Bronchial epithelial cell (primary cell): Measurements from ENCODE around the gene NFYC. TPM values are rescaled to one million over a fixed set of nuclear protein-coding genes. Genes with fewer than 3 reads are reported as not detected.

Experiments
- DNase-seq: peaks from one replicate; pipeline ENCODE4 v3.0.0-alpha.2; 2010; ENCODE audit warnings: low read depth
- FAIRE-seq: peaks from 2 replicates; lab custom pipeline; 2011; peaks lifted over from hg19 to GRCh38; lab: Jason Lieb, UNC
- H3K27me3 ChIP-seq: 2 replicates; pipeline ENCODE4 v1.5.1; 2011; ENCODE audit warnings: low read length; ENCODE audit not compliant: control insufficient read depth, insufficient read depth
- H3K36me3 ChIP-seq: 2 replicates; pipeline ENCODE4 v1.5.1; 2011; ENCODE audit warnings: low read length; ENCODE audit not compliant: control insufficient read depth, insufficient read depth
- H3K4me3 ChIP-seq: 2 replicates; pipeline ENCODE4 v1.5.1; 2011; ENCODE audit warnings: mild to moderate bottlenecking, low read depth, low read length, control low read depth
- total RNA-seq: library from RNA; depleted of rRNA; stranded (reverse); fragments of >200 nt; gene quantifications from 2 replicates; pipeline ENCODE4 v1.2.1, GENCODE V29; 2014
- TF ChIP-seq, protein P1 (sequence below): IDR thresholded peaks from 2 replicates; pipeline ENCODE4 v1.5.1; 2011; ENCODE audit warnings: mild to moderate bottlenecking, moderate library complexity, low read length, control low read depth, inconsistent platforms; ENCODE audit not compliant: insufficient read depth, severe bottlenecking

The NFYC gene
- total RNA-seq, 1 donor from 2014 or later = 22.9 TPM

DNA sequence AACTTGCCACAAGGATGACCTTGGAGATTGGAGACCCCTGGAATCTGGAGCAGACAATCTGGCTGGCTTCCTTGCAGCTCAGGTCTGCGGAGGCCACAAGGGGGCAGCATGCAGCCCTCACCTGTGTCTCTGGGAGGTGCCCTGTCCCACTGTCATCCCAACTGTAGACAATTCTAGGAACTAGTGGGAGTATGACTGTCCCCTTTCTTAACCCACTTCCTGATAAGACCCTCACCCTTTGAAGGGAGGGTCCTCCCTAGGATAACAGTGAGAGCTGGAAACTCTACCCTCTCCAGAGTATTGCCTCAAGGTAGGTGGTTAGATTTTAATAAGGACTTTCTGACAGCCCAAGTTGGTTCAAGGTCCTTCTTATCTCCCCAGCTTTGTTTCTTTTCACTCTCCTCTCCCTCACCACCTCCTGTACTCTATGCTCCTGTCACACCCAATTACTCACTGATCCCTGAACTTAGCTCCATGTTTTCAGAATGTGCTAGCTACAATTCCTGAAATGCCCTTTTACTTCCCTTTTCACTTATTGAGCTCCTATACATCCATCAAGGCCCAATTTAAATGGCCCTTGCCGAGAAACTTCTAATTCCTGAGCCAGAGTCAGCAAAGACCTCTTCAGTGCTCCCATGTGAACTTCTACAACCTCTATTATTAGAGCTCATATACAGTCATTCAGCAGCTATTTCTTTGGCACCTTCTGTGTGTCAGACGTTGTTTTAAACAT, 82.9 kb downstream of the NFYC start:
- peaks cover 5% of the 10 kb centered on the region for H3K36me3 ChIP-seq
- TF ChIP-seq, protein P1, sequence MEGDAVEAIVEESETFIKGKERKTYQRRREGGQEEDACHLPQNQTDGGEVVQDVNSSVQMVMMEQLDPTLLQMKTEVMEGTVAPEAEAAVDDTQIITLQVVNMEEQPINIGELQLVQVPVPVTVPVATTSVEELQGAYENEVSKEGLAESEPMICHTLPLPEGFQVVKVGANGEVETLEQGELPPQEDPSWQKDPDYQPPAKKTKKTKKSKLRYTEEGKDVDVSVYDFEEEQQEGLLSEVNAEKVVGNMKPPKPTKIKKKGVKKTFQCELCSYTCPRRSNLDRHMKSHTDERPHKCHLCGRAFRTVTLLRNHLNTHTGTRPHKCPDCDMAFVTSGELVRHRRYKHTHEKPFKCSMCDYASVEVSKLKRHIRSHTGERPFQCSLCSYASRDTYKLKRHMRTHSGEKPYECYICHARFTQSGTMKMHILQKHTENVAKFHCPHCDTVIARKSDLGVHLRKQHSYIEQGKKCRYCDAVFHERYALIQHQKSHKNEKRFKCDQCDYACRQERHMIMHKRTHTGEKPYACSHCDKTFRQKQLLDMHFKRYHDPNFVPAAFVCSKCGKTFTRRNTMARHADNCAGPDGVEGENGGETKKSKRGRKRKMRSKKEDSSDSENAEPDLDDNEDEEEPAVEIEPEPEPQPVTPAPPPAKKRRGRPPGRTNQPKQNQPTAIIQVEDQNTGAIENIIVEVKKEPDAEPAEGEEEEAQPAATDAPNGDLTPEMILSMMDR = peak; percentile 90
- FAIRE-seq = no peak
- H3K27me3 ChIP-seq = no peaks in the 10 kb centered on the region
- no peak overlapping the region for H3K4me3 ChIP-seq
- DNase-seq = peak; percentile 26

DNA sequence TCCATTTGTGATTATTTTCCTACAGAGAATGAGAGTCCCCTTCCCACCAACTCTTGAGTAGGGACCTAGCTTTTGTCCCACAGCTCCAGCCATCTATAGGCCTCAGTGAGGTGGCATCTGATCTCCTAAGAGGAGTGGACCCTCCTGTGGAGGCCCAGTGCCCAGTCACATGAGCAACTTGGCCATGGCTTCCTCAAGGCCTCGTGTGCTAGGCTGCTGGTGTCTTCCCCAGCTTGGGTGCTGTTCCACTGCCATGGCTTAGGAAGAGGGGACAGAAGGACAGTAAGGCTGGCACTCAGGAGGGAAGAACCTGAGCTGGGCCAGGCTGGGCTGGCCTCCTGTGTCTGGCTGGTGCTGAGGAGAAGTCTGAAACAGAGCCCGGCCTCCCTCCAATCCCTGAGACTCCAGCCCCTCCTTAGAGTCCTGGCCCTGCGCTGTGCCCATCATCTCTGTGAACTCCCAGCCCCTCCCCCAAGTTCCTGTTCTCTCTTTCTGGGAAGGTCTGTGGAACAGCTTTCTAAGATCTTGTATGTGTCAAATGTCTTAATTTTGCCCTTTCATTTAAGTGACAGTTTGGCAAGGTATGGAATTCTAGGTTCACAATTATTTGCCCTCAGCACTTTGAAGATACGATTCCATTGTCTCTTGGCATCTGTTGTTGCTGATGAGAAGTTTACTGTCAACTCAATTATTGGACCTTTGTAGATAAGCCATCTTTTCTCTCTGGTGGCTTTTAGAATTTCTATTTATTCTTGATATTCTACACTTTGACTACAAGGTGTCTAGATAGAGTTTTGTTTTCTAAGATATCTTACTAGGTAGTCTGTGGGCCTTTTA, 85.0 kb downstream of the NFYC start:
- no peak for FAIRE-seq
- TF ChIP-seq, protein P1 = no peak

DNA sequence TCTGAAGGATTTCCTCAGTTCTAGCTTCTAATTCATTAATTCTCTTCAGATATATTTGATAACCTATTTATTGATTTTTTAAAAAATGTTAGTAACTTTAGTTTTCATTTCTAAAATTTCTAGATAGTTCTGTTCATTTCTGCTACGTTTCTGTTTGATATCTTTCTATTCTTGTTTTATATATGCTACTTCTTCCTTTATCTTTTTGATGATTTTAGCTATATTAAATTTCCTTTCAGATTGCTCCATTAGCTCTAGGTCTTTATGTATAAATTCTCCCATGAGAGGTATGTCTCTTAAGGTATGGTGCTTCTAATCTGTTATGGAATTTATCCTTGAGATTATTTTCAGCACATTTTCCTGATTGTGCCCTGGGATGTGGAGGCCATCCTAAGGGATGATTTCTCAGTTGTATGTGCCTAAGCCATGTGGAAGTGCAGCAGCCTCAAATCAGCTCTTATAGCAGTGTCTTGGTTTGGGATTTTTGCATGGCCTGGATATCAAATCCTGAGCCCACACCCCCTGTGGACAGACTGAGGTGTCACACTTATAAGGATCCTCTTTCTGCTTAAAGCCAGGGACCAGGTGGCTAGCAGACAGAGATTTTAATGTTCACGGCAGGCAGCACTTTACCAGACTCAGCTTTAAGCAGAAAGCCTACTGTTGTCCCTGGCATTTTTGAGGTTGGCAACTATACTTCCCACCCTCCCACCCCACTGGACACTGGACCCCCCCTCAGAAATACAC, 85.9 kb downstream of the NFYC start:
- TF ChIP-seq, protein P1 = no peak
- DNase-seq (no peak), FAIRE-seq (no peak)
- H3K27me3 ChIP-seq = peaks cover 3% of the 10 kb centered on the region
- no peaks in the 10 kb centered on the region for H3K36me3 ChIP-seq
- no peak overlapping the region for H3K4me3 ChIP-seq

More for the DNA sequence above, 85.0 kb downstream of the NFYC start:
- no peaks in the 10 kb centered on the region for H3K36me3 ChIP-seq
- no peaks in the 10 kb centered on the region for H3K27me3 ChIP-seq
- no peak overlapping the region for H3K4me3 ChIP-seq
- no peak for DNase-seq

DNA sequence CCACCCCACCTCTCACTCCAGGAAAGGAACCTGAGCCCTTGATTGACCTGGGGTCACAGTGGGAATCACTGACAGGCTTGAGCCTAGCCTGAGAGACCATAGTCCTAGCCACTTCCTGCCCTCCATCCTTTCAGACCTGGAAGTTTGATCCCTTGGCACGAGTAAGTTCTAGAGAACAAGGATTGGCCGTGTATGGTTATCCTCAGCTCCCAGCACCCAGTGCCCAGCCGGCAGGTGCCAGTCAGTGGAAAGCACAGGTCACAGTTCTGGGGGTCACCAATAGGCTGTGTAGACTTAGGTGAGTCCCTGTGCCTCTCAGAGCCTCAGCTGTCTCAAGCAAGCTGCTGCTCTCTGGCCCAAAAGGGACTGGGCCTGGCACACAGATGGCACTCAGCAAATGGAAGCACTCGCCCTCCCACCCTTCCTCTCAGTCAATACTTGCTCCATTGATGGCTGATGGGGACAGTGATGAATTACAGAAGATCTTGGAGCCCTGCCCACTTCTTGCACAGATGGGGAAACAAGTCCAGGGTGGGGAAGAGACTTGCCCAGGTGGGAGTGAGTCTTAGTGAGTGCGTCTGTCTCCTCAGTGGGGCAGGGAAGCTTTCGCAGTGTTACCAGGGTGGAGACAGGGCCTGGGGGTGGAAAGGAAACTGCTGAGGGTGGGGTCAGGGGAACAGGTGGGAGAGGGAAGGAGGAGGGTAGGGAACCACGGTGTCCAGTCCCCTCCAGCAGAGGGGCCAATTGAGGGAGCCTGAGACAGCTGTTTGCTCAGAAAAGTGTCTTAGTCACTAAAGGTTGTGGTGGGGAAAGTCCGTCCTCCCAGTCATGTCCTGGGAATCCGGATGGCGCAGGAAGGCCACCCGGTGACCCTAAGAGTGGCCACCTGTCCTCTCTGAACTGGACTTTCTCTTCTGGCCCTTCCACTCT, 89.4 kb downstream of the NFYC start:
- DNase-seq (no peak), FAIRE-seq (no peak)
- TF ChIP-seq, protein P1 = no peak
- H3K27me3 ChIP-seq = peaks cover 9% of the 10 kb centered on the region
- H3K36me3 ChIP-seq = no peaks in the 10 kb centered on the region
- no peak overlapping the region for H3K4me3 ChIP-seq

DNA sequence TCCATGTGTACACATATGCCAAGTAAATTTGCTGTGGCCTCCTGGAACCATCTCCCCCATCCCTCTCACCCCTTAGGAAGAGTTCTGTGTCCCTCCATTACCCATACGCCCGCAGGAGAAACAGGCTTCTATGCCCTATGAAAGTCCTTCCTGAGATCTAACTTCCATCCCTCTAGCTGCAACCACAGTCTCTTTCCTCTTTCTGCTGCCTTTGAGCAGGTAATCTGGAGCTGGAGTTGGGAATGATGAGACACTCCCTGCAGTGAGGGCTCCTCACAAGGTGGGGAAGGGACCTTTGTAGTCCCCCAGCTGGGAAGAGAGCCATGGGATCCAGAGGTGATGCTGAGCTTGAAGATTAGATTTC, 90.1 kb downstream of the NFYC start:
- FAIRE-seq = no peak
- Histone ChIP-seq H3K36me3 (no peaks in the 10 kb centered on the region), H3K4me3 (no peak overlapping the region), H3K27me3 (peaks cover 9% of the 10 kb centered on the region)
- TF ChIP-seq, protein P1 = no peak
- no peak for DNase-seq
